DOHH2 (cell line): ENCODE measurements around the gene TMEM132E.

ENCODE experiments used
- H3F3A ChIP-seq: fragments of 200-600 bp; sonication (generic), shearing (Covaris generic); 2 replicates; pipeline ENCODE4 v1.6.0; 2016; ENCODE audit warnings: antibody characterized with exemption, mild to moderate bottlenecking; ENCODE audit not compliant: control insufficient read depth, insufficient read depth
- H3K27ac ChIP-seq: fragments of 200-600 bp; sonication (generic); 2 replicates; pipeline ENCODE4 v1.5.1; 2014; ENCODE audit warnings: low read depth, mild to moderate bottlenecking, low read length, moderate library complexity
- H3K27me3 ChIP-seq: fragments of 200-600 bp; sonication (generic); 2 replicates; pipeline ENCODE4 v1.6.1; 2014; ENCODE audit warnings: mild to moderate bottlenecking, low read length, mixed read lengths; ENCODE audit not compliant: control insufficient read depth
- H3K36me3 ChIP-seq: fragments of 200-600 bp; sonication (generic); 2 replicates; pipeline ENCODE4 v1.6.1; 2014; ENCODE audit warnings: mild to moderate bottlenecking, low read length, moderate library complexity, mixed read lengths; ENCODE audit not compliant: control insufficient read depth
- H3K4me1 ChIP-seq: fragments of 200-600 bp; sonication (generic); 2 replicates; pipeline ENCODE4 v1.6.1; 2014; ENCODE audit warnings: mild to moderate bottlenecking, low read length, mixed read lengths; ENCODE audit not compliant: control insufficient read depth
- H3K4me2 ChIP-seq: fragments of 200-600 bp; sonication (generic); 2 replicates; pipeline ENCODE4 v1.6.0; 2014; ENCODE audit warnings: mild to moderate bottlenecking, low read length, moderate library complexity
- H3K4me3 ChIP-seq: fragments of 200-600 bp; sonication (generic); 2 replicates; pipeline ENCODE4 v1.5.1; 2014; ENCODE audit warnings: mild to moderate bottlenecking, low read length, mixed read lengths
- H3K79me2 ChIP-seq: fragments of 200-600 bp; sonication (generic); 2 replicates; pipeline ENCODE4 v1.6.1; 2014; ENCODE audit warnings: mild to moderate bottlenecking, low read length, mixed read lengths; ENCODE audit not compliant: control insufficient read depth
- H3K9me2 ChIP-seq: fragments of 200-600 bp; sonication (generic); replicated peaks from 2 replicates; pipeline ENCODE4 v1.6.1; 2014; ENCODE audit warnings: mild to moderate bottlenecking, low read length, mixed read lengths; ENCODE audit not compliant: control insufficient read depth
- H3K9me3 ChIP-seq: fragments of 200-600 bp; sonication (generic); 2 replicates; pipeline ENCODE4 v1.6.1; 2014; ENCODE audit warnings: antibody characterized with exemption, low read length, mixed read lengths; ENCODE audit not compliant: control insufficient read depth, insufficient read depth
- H4K20me1 ChIP-seq: fragments of 200-600 bp; sonication (generic); 2 replicates; pipeline ENCODE4 v1.6.0; 2014; ENCODE audit warnings: low read depth, mild to moderate bottlenecking, antibody characterized with exemption, low read length, moderate library complexity; ENCODE audit not compliant: control insufficient read depth, insufficient read depth
- EZH2phosphoT487 ChIP-seq: fragments of 200-600 bp; sonication (generic); IDR thresholded peaks from 2 replicates; pipeline ENCODE4 v1.6.1; 2017; ENCODE audit warnings: borderline replicate concordance, mild to moderate bottlenecking, antibody characterized with exemption, low read length, moderate library complexity, mixed read lengths
- TF ChIP-seq, protein P1 (sequence below): fragments of 200-600 bp; sonication (generic); IDR thresholded peaks from one replicate; pipeline ENCODE4 v1.5.1; 2014; ENCODE audit warnings: antibody characterized with exemption, mild to moderate bottlenecking, low read depth, low read length; ENCODE audit not compliant: poor library complexity, severe bottlenecking

TMEM132E gene

DNA sequence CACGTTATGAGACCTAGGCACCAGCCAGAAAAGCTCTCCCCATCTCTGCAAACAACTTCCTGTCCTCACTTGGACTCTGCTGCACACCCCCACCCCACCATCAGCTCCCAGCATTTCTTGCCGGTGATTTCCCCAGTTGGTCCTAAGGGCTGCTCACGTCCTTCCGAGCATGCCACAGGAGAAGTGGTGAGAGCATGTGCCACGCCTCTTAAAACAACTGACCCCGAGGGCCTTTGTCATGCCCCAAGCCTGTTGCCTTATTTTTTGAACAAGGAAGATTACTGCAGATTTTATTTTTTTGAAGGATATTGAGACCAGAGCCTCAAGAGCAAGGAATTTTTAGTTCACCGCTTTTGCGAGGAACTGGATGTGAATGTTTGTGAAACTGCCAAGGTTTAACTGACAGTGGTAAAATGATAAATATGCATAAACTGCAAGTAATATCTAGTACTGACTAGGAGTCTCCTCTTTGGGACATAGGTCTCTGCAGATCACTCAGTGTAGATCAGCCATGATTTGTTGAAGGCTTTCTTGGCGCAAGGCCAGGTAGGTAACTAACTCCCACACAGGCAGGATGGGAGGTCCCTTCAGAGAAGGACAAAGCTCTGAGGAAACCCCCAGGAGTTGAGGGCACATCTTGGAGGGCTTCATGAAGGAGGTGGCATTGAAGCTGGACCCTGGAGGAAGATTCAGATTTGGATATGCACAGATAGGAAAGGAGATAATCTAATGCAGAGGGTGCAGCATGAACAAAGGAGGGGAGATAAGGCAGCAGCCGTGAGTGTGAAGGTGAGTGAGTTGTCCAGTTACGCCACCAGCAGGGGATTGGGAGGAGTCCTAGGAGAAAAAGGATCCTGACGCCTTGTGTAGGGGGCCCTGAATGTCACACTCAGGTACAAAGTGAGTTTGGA lies 44.7 kb downstream of the TMEM132E start:
- no peaks in the 10 kb centered on the region for H3K9me2 ChIP-seq
- no peak overlapping the region for H3K4me3 ChIP-seq
- H3K4me2 ChIP-seq: no peak overlapping the region
- H3K4me1 ChIP-seq: no peaks in the 10 kb centered on the region
- no peaks in the 10 kb centered on the region for H3F3A ChIP-seq
- no peaks in the 10 kb centered on the region for H3K79me2 ChIP-seq
- H4K20me1 ChIP-seq: no peaks in the 10 kb centered on the region
- H3K27me3 ChIP-seq: 0 out of 2 replicates have a peak, but pooled peaks cover 2% of the 10 kb centered on the region
- H3K9me3 ChIP-seq: no peaks in the 10 kb centered on the region
- TF ChIP-seq, protein P1, sequence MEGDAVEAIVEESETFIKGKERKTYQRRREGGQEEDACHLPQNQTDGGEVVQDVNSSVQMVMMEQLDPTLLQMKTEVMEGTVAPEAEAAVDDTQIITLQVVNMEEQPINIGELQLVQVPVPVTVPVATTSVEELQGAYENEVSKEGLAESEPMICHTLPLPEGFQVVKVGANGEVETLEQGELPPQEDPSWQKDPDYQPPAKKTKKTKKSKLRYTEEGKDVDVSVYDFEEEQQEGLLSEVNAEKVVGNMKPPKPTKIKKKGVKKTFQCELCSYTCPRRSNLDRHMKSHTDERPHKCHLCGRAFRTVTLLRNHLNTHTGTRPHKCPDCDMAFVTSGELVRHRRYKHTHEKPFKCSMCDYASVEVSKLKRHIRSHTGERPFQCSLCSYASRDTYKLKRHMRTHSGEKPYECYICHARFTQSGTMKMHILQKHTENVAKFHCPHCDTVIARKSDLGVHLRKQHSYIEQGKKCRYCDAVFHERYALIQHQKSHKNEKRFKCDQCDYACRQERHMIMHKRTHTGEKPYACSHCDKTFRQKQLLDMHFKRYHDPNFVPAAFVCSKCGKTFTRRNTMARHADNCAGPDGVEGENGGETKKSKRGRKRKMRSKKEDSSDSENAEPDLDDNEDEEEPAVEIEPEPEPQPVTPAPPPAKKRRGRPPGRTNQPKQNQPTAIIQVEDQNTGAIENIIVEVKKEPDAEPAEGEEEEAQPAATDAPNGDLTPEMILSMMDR: no peak
- TF ChIP-seq EZH2phosphoT487: no peak
- no peaks in the 10 kb centered on the region for H3K36me3 ChIP-seq
- H3K27ac ChIP-seq: no peak overlapping the region

DNA sequence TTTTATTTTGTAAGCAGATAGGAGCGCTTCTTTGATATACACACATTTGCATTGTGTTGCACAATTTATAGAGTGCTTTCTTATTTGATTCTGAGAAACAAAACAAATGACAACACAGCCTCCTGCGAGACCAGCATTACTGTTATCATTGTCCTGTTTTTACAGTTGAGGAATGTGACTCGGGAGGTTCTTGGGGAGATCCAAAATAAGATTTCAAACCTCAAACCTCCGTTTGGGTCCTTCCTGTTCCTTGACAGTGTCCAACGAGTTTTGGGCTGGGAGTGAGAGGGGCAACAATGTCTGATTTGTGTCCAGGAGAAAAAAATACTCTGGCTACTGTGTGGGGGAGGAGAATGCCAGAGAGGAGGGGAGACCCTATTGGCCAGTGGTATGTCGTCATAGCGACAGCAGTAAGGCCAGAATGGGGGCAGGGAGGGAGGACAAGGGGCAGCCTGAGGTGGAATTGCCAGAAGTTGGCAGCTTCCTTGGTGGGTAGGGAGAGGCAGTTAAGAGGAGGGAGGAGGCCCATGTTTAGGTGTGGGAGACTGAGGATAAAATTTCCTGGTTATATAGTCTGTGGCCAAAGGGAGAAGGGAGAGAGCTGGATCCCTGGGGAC lies 45.5 kb downstream of the TMEM132E start:
- Histone ChIP-seq H3K27ac (no peak overlapping the region), H3K4me3 (no peak overlapping the region), H3F3A (no peaks in the 10 kb centered on the region), H3K27me3 (0 out of 2 replicates have a peak, but pooled peaks cover 2% of the 10 kb centered on the region), H3K36me3 (no peaks in the 10 kb centered on the region), H3K9me2 (no peaks in the 10 kb centered on the region), H3K4me2 (no peak overlapping the region), H4K20me1 (no peaks in the 10 kb centered on the region), H3K4me1 (no peaks in the 10 kb centered on the region), H3K9me3 (no peaks in the 10 kb centered on the region), H3K79me2 (no peaks in the 10 kb centered on the region)
- TF ChIP-seq, protein P1: no peak
- no peak for TF ChIP-seq EZH2phosphoT487

DNA sequence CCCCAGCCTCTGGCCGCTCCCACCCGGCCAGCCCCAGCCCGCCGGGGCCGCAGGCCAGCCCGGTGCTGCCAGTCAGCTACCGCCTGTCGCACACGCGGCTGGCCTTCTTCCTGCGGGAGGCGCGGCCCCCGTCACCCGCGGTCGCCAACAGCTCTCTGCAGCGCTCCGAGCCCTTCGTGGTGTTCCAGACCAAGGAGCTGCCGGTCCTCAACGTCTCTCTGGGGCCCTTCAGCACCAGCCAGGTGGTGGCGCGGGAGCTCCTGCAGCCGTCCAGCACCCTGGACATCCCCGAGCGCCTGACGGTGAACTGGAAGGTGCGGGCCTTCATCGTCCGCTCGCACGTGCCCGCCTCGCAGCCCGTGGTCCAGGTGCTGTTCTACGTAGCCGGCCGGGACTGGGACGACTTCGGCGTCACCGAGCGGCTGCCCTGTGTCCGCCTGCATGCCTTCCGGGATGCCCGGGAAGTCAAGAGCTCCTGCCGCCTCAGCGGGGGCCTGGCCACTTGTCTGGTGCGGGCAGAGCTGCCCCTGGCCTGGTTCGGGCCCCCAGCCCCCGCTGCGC lies 46.8 kb downstream of the TMEM132E start:
- 0 out of 2 replicates have a peak, but pooled peaks cover 2% of the 10 kb centered on the region for H3K27me3 ChIP-seq
- H3K4me3 ChIP-seq: no peak overlapping the region

More for the DNA sequence above, 46.8 kb downstream of the TMEM132E start:
- Histone ChIP-seq H3K36me3 (no peaks in the 10 kb centered on the region), H3K9me2 (no peaks in the 10 kb centered on the region), H3K9me3 (no peaks in the 10 kb centered on the region), H4K20me1 (no peaks in the 10 kb centered on the region), H3K79me2 (no peaks in the 10 kb centered on the region), H3K27ac (no peak overlapping the region), H3F3A (no peaks in the 10 kb centered on the region), H3K4me2 (no peak overlapping the region), H3K4me1 (no peaks in the 10 kb centered on the region)
- no peak for TF ChIP-seq EZH2phosphoT487
- TF ChIP-seq, protein P1: no peak
